K562 (cell line): ENCODE results near the gene TMPRSS5. TPM values are rescaled to one million over a fixed set of nuclear protein-coding genes. Genes with fewer than 3 reads are reported as not detected.
A peak's percentile ranks its signal among the peaks of the same experiment; 100 is the strongest.

ENCODE experiments used
- ATAC-seq: fragments of 200-7000 bp; cut with Tn5 transposase; 3 replicates; pipeline ENCODE4 v1.9.1; 2020; ENCODE audit warnings: moderate library complexity
- BruUV-seq: library from RNA; stranded (reverse); fragments of 400-500 nt; replicated peaks from 2 replicates; lab custom pipeline; 2021; lab: Mats Ljungman, UMichigan
- CTCF ChIA-PET: fragments of 300-600 bp; formaldehyde crosslinking; extraction: SDS; loops from one replicate; lab custom pipeline; 2021; ENCODE audit warnings: low intra/inter-chr PET ratio; lab: Yijun Ruan, JAX
- POLR2A ChIA-PET: fragments of 300-600, 350-650 bp; sonication (Branson Sonifier 250); formaldehyde crosslinking; extraction: SDS; loops from one replicate; lab custom pipeline; 2021; ENCODE audit warnings: antibody characterized with exemption, inconsistent platforms; lab: Yijun Ruan, JAX
- DNase-seq, 4 experiments: peaks; one replicate each; pipeline versions ENCODE4 v3.0.0 to v3.0.0-alpha.2; 2011 to 2018; ENCODE audit warnings: low spot score in 3 of 4, mixed read lengths in 3 of 4; ENCODE audit errors: extremely low read depth in 1 of 4
- FAIRE-seq: peaks from 2 replicates; lab custom pipeline; 2011; peaks lifted over from hg19 to GRCh38; lab: Jason Lieb, UNC
- H2AFZ ChIP-seq: 2 replicates; pipeline ENCODE4 v1.6.0; 2011; ENCODE audit warnings: low read depth, low read length, control low read depth, inconsistent platforms
- H3K27ac ChIP-seq: fragments of 200-600 bp; 3 replicates; pipeline ENCODE4 v1.8.0; 2011; ENCODE audit warnings: low read depth, mild to moderate bottlenecking, control low read depth, inconsistent platforms, low read length, moderate library complexity, mixed read lengths; ENCODE audit errors: extremely low read depth
- H3K27me3 ChIP-seq, 2 experiments: fragments of 300-600 bp in 1 of 2; 2 replicates in 1 of 2; 3 replicates in 1 of 2; pipeline versions ENCODE4 v1.6.0 to v1.8.0; 2011; ENCODE audit warnings: inconsistent platforms in 2 of 2, low read length in 2 of 2, mild to moderate bottlenecking in 1 of 2, mixed read lengths in 1 of 2, moderate library complexity in 1 of 2; ENCODE audit not compliant: control insufficient read depth in 2 of 2, insufficient read depth in 2 of 2
- H3K36me3 ChIP-seq: fragments of 300-600 bp; 3 replicates; pipeline ENCODE4 v1.8.0; 2011; ENCODE audit warnings: mild to moderate bottlenecking, low read length, inconsistent platforms; ENCODE audit not compliant: control insufficient read depth, insufficient read depth
- H3K4me1 ChIP-seq, 2 experiments: fragments of 200-600 bp in 1 of 2; replicated peaks in 1 of 2; 2 replicates in 1 of 2; 3 replicates in 1 of 2; pipeline versions ENCODE4 v1.5.1 to v1.8.0; 2011; ENCODE audit warnings: inconsistent platforms in 2 of 2, low read length in 2 of 2, mild to moderate bottlenecking in 1 of 2, mixed read lengths in 1 of 2, moderate library complexity in 1 of 2; ENCODE audit not compliant: control insufficient read depth in 2 of 2, insufficient read depth in 2 of 2
- H3K4me2 ChIP-seq: 2 replicates; pipeline ENCODE4 v1.6.1; 2011; ENCODE audit warnings: low read length, control low read depth, inconsistent platforms, mixed read lengths; ENCODE audit not compliant: insufficient read depth
- H3K4me3 ChIP-seq: fragments of 200-600 bp; sonication (generic), shearing (Covaris generic); 2 replicates; pipeline ENCODE4 v1.5.1; 2016; ENCODE audit warnings: control low read depth, inconsistent platforms
- H3K79me2 ChIP-seq: fragments of 200-600 bp; 3 replicates; pipeline ENCODE4 v1.8.0; 2011; ENCODE audit warnings: low read length, inconsistent platforms; ENCODE audit not compliant: control insufficient read depth, insufficient read depth
- H3K9ac ChIP-seq, 2 experiments: 2 replicates each; pipeline versions ENCODE4 v1.6.0 to v1.6.1; 2011; ENCODE audit warnings: low read depth in 2 of 2, low read length in 2 of 2, control low read depth in 1 of 2, inconsistent platforms in 1 of 2, mild to moderate bottlenecking in 1 of 2, mixed read lengths in 1 of 2; ENCODE audit not compliant: insufficient read depth in 1 of 2
- H3K9me1 ChIP-seq: one replicate; pipeline ENCODE4 v1.6.0; 2011; ENCODE audit warnings: inconsistent platforms, mild to moderate bottlenecking, low read length, moderate library complexity; ENCODE audit not compliant: control insufficient read depth, insufficient read depth
- H3K9me3 ChIP-seq: replicated peaks from 2 replicates; pipeline ENCODE4 v1.5.1; 2011; ENCODE audit warnings: low read depth, low read length, inconsistent platforms; ENCODE audit not compliant: control insufficient read depth, insufficient read depth
- H4K20me1 ChIP-seq: replicated peaks from 2 replicates; pipeline ENCODE4 v1.6.1; 2011; ENCODE audit warnings: low read length, inconsistent platforms, mixed read lengths; ENCODE audit not compliant: control insufficient read depth, insufficient read depth
- CLOCK ChIP-seq: fragments of 250-450 bp; sonication (Bioruptor Pico); IDR thresholded peaks from 2 replicates; pipeline ENCODE4 v1.4.0; 2020; ENCODE audit warnings: mild to moderate bottlenecking, moderate library complexity, borderline replicate concordance
- IFI16 ChIP-seq: fragments of 250-450 bp; sonication (Bioruptor Pico); IDR thresholded peaks from 2 replicates; pipeline ENCODE4 v2.1.2; 2022; ENCODE audit warnings: mild to moderate bottlenecking, inconsistent platforms
- SMARCC2 ChIP-seq: fragments of 450-650 bp; IDR thresholded peaks from 2 replicates; pipeline ENCODE4 v1.6.1; 2017; ENCODE audit warnings: antibody characterized with exemption, moderate library complexity, mild to moderate bottlenecking, low read depth
- WGBS: fragments of 100-300 bp; shearing (Covaris generic); methylation state at CpG from one replicate; pipeline ENCODE4 v1.1.6; 2016; ENCODE audit warnings: low coverage, mixed read lengths; ENCODE audit not compliant: insufficient coverage; ENCODE audit errors: missing lambda C conversion rate; 5-methylcytosine and 5-hydroxymethylcytosine counted together
- in situ Hi-C: fragments of 300-500 bp; cut with MboI; formaldehyde crosslinking; loops from 4 replicates; pipeline ENCODE4 v1.15.0; 2018; ENCODE audit warnings: inconsistent platforms, mixed read lengths
- intact Hi-C: fragments of 100-400 bp; cut with micrococcal nuclease; formaldehyde crosslinking; loops from 2 replicates; pipeline ENCODE4 v1.14.2; 2022
- polyA plus RNA-seq, 8 experiments: library from polyadenylated mRNA; depleted of rRNA in 4 of 8; stranded (reverse) in 5 of 8; unstranded in 3 of 8; fragments of >200 nt; fragmentation: Nextera tagmentation in 2 of 8; fragmentation: Illumina TruSeq in 1 of 8; extraction: Ambion mirVana in 2 of 8; extraction: Trizol in 1 of 8; gene quantifications; 2 replicates each; pipeline versions ENCODE4 v1.2.1 to v1.2.3, GENCODE V29; 2011 to 2014; ENCODE audit warnings: inconsistent platforms in 1 of 8, missing spikeins in 1 of 8
- total RNA-seq, 7 experiments: library from RNA; depleted of rRNA in 6 of 7; stranded (reverse); fragments of >200 nt in 6 of 7; fragmentation: Illumina TruSeq in 2 of 7; extraction: Trizol in 2 of 7; gene quantifications; 2 replicates each; pipeline versions ENCODE4 v1.2.1 to v1.2.3, GENCODE V29; 2011 to 2021; ENCODE audit warnings: low replicate concordance in 1 of 7

TMPRSS5 gene
- total and polyA plus RNA-seq, 9 of the 15 experiments (the other 6 are each of a cell fraction or from before 2014, with no cell fraction given), result 0.07 to 0.49 (median 0.17) TPM; not detected in 1

GRCh38 chr11:113677685-113678084 is 28.4 kb downstream of the TMPRSS5 start (continued):
- TF ChIP-seq SMARCC2 (no peak), CLOCK (CRISPR knock-in tag) (no peak)

- WGBS, result 66% methylated on average over 5 of the region's 5 CpGs
- intact Hi-C loops, result no loop called here
- Histone ChIP-seq H3K9me1 (no peaks in the 10 kb centered on the region), H3K27ac (no peak overlapping the region), H3K4me1 (peaks cover under 1 to 18% of the 10 kb centered on the region in 2 experiments), H2AFZ (peak overlapping the region; percentile 47), H3K9ac (no peak overlapping the region), H4K20me1 (no peaks in the 10 kb centered on the region), H3K4me2 (no peak overlapping the region), H3K27me3 (no peaks in the 10 kb centered on the region), H3K79me2 (no peaks in the 10 kb centered on the region), H3K36me3 (no peaks in the 10 kb centered on the region)
- ChIA-PET POLR2A (interaction anchor here (0.6 to 1.5 kb wide), 5 partner anchors 9 to 168 kb away, joined by 3 to 4 read pairs (median 3); no protein-coding TSS in a partner anchor), CTCF (no interaction called here)
- DNase-seq (no peak), ATAC-seq (no peak), FAIRE-seq (no peak)
- BruUV-seq, result no TSS peak
- no peak for TF ChIP-seq IFI16 (CRISPR knock-in tag)
- TF ChIP-seq, all 486 proteins: peak for 0
- in situ Hi-C loops, result no loop called here
- Histone ChIP-seq H3K4me3 (no peak overlapping the region), H3K9me3 (no peaks in the 10 kb centered on the region)
These were observed 30.5 kb downstream of the TMPRSS5 start for GRCh38 chr11:113675565-113675964.
